HG03432 (cell line): ENCODE measurements around the gene GAB1.
"Not testable (repeated sequence)": the region's sequence is repeated elsewhere in the genome, so short reads cannot be mapped to it uniquely, and the experiment has no call there.

Experiments
- ATAC-seq: cut with Tn5 transposase; IDR thresholded peaks from one replicate; pipeline ENCODE4 v1.9.1; 2021; ENCODE audit warnings: mild to moderate bottlenecking, moderate library complexity; ENCODE audit not compliant: unreplicated experiment

The GAB1 gene

DNA sequence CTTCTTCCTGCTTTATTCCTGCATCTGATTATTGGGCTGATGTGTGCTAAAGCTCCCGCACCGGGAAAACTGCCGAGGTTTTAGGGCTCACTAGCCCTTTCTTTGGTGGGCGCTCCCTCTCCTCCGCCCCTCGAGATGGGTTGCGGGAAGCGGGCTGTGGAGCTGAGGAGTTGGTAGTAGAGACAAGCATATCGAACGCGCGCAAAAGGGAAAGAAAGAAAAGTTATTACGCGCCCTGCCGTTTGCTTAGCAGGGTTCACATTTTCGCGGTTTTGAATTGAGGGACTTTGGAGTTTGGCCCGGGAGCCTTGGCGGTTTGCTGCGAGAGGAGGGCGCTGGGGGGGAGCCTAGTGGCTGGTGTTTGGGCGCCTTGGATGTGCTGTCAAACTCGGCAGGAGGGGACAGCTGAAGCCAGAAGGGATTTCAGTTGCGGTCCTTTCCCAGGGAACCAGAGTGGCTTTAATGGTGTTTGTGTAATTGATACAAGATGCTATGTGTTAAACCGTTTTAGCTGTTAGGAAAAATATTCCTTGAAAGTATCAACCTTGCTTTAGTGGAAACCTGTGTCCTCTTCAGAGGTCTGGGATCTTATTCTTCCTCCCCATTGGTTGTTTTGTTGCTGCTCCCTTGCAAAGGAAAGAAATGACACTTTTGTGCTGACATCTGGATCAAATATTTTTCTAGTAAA, 1.1 kb downstream of the GAB1 start:
- ATAC-seq, result no peak

DNA sequence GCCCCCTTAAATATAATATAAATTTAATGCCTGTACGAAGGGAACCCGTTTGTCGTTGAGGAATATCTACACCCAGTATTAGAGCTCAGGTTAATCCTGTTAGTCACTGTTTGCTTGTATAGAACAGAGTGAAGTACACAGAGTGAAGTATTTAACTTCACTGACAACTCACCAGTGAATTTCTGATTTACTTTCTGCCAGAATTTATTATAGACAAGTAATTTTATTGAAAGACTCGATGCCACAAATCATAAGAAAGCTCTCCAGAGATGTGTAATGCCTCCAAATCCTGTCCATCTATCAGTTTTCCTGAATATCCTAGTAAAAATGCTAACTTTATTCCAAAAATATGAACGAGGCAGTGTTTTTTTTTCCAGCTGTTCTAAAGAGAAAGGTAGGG, 1.6 kb downstream of the GAB1 start:
- no peak for ATAC-seq

DNA sequence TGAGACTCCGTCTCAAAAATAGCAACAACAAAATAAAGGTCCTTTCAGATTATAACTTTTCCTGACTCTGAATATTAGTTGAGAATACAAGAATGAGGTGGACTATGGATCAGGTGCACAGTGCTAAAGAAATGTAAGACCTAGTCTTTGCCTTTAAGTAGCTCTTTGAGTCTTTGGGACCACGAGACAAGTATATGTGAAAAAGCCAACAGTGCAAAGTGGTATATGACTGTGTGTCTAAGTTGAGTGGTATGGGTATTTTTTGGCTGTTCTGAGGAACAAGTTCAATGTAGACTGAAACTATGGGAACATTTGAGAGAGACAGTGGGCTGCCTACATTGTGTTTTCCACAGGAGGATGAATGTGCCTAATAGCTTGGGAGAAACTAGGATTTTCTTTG, 2.8 kb downstream of the GAB1 start:
- ATAC-seq, result no peak

DNA sequence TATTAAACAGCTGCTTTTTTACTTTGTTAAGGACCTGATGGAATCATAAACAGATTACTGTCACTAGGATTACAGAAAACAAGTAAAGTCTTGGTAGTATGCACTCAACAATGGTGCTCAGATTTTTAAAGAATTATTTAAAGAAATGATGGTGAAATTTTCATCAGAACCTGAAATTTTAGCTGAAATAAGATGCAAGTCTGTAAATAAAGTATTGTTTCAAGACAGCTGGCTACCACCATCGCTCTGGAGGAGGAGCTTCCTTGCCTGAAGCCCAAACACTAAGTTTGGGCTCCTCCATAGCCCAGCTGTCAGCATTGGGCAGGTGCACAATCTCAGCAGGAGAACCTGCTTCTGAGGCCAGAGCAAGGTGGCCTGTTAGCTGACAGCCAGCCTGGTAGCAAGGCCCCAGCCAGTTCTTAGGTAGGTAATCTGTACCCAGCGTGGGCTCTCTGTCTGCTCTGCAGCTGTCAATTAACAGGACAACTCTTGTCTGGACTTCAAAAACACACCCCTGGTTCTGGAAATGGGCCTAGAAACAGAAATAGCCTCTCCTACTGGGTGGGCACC, 4.6 kb downstream of the GAB1 start:
- no peak for ATAC-seq

DNA sequence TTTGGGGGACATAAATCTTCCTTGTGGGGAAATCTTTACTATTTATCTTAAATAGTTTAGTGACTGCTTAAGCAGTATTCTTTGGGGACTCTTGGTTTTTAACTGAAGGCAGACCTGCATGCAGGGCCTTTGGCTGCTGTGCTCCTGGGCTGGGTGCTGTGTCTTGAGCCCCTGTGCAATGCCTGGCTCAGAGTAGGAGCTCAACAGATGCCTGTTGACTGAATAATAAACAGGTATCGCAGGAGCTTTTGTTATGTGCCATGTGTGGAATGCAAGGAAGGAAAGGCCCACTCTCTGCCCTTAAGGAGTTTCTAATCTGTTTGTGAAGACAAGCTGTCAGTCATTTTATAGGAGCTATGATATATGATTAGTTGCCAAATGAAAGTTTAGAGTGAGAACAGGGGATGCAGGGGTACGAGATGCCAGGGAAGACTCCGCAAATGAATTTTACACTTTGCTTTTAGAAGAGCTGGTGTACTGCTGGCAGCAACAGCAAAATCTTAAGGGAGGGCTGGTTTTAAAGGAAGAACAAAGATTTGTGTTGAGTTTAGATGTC, 6.7 kb downstream of the GAB1 start:
- no peak for ATAC-seq

DNA sequence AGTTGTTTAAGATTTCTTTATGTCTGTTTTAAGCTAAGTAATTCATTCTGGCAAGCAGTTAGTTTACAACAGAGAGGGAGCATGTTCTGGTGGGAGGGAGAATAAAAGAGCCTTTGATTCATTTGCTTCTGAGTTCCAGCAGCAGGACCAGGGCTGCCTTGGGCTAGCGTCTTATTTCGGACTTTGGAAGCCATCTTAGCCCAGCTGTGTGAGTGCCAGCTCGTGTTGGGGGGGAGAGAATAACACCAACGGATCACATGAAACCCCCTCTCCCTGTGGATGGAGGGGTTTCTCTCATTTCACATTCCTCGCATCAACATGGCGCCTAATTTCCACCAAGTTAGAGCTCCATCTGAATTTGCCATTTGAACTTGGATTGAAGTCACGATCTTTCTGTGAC, 7.4 kb downstream of the GAB1 start:
- no peak for ATAC-seq

DNA sequence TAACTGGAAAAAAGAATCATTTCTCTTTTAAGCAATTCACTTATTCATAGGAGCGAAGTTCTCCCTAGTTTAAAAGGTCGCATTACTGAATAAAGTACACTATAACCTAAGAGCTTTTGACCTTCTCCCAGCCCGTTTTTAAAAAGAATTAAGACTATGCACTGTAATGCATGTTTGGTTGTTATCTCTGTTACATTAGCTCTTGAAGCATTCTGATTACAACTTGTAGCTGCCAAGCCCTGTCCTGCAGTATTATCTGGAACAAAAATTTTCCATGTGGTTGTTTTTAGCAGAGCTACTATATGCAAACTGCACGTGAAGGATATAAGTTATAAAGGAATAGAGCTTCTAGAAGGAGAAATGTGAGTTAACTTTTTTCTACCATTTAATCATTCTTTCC, 8.1 kb downstream of the GAB1 start:
- ATAC-seq, result no peak

DNA sequence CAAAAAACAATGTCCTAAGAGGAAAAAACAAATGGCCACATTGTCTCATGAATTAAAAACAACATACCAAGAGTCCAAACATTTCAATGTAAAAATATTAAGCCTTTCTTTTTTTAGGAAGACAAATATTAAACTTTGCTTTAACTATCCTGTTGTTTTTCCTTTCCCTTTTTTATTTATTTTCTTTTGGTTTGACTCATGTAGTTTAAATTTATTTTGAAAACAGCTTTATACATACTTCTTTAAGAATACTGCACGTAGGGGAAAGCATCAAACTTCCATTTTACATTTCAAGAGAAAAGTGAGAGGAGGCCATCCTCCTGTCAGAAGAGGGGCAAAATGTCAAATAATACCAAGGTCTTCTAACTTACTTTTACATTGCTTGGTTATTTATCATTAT, 8.7 kb downstream of the GAB1 start:
- ATAC-seq, result no peak

DNA sequence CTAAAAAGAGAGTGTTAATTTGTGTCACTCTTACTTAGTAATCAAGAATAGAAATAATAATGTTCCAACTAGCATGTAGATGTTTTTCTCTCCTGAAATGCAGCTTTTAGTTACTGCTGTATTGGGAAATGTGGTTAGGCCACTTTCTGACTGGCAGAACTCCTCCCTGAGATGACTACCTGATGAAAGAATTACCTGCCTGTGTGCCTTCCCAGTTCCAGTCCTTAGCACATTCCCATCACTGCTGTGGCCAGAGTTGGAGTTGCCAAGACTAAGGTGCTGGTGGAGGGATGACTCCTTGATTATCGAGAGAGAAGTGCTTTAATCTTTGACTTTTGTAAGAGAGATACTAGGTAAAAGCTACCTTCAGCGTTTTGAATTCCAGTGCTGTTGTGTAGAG, 9.5 kb downstream of the GAB1 start:
- ATAC-seq, result no peak

DNA sequence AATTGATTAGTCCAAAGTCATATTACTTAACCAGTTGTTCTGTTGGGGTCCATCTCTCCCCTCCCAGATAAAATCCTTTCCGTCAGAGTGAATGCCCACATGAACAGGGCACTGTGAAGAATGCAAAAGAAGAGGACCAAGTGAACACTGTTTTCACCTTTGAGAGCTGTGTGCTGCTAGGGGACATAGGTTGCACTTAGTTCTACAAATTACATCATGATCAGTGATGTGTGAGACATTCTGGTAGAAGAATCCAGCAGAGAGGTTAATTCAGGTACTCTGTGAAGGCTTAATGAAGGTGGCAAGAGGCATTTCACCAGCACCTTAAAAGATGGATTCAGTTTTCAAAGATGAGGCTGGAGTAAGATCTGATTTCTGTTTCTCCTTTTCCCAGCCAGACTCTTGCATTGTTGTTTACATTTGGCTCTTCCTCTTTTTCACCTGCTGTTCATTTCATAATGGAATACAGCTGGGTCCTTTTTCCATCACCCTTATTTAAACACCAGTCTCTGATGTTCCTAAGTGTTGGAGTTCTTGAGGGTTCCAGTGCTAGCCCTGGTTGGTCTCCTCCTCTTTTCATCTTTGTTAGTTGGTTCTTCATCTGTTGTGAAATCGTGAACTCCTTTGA, 10.9 kb downstream of the GAB1 start:
- no peak for ATAC-seq

DNA sequence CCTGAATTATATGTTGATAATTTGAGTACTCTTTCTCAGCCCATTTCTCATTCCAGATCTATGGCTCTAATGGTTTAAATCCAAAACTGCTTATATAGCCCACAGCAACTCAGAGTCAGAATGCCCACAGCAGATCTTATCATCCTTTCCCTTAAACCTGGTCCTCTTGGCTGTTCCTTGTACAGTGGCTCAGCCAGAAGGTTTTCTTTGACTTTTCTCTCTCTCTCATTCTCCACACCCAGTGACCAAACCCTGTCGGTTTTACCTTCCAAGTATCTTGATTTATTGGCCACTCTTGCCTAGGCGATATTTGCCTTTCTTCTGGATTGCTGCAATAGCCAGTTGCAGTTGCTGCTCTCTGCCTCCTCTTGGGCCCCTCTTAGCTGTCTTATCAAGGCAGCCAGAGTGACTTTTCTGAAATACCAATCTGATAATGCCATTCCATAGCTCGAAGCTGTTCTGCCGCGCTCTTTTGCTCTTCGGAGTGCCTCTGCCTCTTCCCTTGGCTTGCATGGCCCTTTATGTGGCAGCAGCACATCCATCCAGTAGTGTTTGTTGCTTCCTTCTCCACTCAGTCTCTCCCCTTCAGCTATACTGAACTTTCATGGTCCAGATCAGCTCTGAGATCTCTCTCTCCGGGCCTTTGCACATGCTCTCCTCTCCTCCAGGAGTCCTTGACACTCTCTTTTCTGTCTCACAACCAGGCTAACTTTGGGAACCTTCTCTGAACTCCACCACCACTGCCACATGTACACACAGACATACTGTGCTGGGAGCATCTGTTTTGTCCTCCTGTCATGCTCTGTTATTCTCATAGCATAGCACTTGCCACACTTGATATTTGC, 11.8 kb downstream of the GAB1 start:
- no peak for ATAC-seq

DNA sequence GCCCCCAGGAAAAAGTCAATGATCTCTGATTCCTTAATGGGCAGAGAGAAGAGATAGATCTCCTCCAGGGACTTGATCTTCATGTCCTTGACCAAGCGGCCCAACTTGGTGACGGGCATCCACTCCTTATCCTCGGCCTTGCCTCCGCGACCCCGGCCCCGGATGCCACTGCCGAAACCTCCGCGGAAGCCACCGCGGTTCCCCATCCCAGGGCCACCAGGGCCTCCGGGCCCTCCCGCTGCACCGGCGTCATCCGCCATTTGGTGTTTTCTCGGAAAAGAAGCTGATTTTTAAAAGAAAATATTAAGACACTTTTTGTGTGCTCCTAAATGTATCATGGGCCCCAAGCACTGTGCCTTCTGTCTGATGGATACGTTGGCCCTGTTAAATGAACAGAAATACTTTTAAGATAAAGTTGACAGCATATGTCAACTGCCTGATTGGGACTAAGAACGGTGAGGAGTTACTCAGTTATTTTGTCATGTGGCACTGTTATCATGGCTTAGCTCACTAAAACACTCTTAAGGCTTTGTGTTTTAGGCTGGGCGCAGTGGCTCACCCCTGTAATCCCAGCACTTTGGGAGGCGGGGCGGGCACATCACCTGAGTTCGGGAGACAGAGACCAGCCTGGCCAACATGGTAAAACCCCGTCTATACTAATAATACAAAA, 13.3 kb downstream of the GAB1 start:
- not testable (repeated sequence) for ATAC-seq

DNA sequence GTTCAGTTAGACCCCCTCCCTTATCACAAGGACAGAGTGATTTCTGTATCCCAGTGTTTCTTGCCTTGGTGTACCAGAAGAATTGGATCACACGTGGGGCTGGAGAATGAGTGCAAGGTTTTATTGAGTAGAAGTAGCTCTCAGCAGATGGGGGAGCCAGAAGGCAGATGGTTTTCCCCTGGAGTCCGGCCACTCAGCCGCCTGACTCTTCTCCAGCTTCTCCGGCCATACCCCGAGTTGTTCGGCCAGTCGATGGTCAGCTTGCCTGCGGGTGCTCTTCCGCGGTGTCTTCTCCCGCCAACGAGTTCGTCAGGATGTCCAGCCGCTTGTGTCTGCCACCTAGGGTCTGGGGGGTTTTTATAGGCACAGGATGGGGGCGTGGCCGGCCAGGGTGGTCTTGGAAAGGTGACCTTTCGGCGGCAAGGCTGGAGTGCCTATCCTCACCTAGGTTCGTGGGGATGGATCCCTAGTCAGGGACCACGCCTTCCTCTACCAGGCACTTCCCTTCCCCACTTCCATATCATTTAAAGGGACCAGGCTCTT, 14.5 kb downstream of the GAB1 start:
- no peak for ATAC-seq

DNA sequence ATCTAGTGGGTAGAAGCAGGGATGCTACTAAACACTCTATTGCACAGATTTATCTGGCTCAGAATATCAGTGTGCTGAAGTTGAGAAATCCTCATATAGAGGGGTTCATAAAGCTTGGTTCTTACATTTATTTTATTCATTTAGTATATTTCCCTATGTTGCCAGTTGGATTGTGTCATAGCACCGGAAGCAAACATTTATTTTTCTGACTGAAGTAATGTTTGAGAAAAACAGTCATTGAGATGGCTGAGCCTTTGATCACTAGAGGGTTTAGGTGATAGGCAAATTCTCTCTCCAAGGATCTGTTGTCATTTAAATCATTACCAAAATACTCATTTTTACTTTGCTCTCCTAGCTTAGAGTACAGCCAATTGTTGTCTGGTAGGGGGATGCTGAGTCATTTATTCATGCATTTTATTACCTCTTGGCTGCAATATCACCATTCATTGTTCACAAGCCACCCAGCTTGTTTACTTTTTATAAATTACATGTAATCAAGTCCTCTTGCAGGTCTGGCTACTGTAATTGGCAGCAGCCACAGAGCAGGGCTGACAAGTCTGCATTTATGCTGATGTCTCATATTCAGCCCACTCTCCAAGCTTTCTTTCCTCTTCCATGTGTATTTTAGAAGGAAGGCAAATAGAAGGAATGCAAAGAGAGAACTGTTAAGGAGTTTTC, 15.2 kb downstream of the GAB1 start:
- ATAC-seq, result no peak

DNA sequence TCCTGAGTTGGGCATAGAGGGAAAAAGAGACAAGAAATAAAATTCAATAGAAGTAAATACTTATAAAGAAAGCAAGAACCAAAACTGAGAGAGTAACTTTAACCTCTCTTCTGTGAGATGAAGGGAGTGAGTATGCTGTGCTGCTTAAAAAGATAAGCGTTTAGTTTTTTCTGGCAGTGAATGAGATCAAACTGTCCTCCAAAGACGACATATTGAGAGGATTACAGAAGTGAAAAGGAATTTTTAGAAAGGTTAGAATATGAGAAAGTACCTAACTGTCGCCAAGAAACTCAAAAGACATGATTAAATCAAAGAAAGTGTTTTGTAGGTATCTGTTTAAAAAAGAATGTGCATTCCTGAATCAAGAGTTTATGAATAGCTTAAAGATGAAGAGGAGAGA, 16.0 kb downstream of the GAB1 start:
- ATAC-seq, result no peak

DNA sequence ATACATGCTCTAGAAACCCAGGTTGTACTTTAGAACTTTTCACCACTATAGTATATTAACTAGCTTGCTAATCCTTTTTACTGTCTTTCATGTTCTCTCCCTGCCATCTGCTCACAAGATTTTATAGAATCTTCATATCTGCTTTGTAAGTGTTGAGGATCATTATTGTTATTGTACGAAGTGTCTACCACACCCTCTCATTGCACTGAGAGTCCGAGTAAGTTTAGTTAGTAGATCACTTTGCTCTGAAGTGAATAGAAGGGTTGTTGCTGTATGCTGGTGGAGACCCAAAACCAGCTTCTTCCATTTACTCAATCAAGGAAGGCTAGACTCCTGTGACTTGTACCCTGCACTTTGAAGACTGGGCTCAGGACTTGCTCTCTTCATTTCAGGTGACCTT, 17.1 kb downstream of the GAB1 start:
- no peak for ATAC-seq

DNA sequence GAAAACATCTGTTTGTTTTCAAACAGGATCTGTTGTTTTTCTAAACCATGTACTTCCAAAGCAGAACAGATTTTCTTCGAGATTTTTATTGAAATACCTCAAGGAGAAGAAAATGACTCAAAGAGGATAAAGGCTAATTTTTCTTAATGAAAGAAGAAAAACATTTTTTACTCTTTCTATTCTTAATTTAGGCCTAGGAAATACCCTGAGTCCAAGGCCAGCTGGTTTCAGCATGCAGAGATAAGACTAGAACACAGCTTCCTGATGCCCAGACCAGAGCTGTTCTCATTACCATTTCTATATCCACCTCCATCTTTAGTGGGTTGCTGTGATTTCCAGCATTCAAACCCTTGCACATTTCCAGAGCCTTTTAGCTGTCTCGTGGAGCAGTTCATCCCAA, 18.3 kb downstream of the GAB1 start:
- peak; percentile 38 for ATAC-seq

DNA sequence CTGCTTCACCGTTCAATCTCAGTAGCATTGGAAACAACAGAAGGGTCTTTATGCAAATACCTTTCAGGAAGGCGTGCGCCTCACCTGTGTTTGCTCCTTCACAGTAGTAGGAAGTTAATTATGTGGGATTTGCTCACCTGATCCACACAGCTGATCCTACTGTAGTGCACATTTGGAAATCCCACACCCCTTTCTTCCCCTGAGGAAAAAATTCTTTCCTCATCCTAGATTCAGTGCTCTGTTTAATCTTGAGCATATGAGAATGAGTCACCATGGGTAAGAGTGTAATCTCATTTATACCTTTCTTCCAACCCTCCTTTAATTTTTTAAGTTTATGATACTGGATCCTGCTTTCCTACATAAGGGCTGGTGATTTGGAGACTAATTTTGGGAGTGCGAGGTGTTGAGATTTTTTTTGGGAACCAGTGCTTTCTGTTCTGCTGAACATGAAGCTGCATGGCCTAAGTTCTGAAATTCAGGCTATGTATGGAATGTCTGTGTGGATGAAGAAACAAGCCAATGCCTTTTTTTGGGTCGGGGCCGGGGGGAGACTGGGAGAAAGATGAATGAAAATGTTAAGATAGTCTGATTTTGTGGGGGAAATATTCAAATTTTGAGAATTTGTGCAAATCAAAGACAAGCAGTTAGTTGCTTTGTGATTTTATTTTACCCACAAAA, 19.0 kb downstream of the GAB1 start:
- ATAC-seq, result no peak

DNA sequence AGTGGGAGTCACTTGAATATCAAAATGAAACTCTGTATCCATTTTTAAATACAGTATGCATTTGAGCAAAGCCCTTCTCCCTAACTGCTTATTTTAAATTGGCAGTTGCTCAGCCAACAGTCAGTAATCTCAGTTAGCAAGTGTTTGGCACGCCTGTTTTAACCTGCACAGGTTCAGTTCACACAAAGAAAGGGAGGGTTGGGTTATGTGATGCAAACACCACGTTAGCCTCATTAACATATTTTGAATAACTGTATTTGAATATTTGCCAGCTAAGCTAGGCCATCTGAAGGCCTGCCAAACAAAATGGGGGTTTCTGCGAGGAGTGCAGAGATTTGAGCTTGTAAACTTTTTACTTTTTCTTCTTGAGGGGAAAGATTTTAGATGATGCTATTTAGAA, 19.8 kb downstream of the GAB1 start:
- no peak for ATAC-seq
